Measurements from ENCODE around the gene SDCCAG8.

GRCh38 chr1:243257189-243257588, 1.3 kb downstream of the SDCCAG8 start:
- TF ChIP-seq RAD21 (IDR thresholded peaks at IDR 0.05), result no peak
- TF ChIP-seq, protein P1, sequence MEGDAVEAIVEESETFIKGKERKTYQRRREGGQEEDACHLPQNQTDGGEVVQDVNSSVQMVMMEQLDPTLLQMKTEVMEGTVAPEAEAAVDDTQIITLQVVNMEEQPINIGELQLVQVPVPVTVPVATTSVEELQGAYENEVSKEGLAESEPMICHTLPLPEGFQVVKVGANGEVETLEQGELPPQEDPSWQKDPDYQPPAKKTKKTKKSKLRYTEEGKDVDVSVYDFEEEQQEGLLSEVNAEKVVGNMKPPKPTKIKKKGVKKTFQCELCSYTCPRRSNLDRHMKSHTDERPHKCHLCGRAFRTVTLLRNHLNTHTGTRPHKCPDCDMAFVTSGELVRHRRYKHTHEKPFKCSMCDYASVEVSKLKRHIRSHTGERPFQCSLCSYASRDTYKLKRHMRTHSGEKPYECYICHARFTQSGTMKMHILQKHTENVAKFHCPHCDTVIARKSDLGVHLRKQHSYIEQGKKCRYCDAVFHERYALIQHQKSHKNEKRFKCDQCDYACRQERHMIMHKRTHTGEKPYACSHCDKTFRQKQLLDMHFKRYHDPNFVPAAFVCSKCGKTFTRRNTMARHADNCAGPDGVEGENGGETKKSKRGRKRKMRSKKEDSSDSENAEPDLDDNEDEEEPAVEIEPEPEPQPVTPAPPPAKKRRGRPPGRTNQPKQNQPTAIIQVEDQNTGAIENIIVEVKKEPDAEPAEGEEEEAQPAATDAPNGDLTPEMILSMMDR (IDR thresholded peaks at IDR 0.05; ENCODE audit: low read depth, low read length, missing input control), result no peak
- no peak for TF ChIP-seq GABPA (IDR thresholded peaks at IDR 0.05 in 1 of 2, conservative IDR thresholded peaks at IDR 0.05 in 1 of 2)
- no peak for TF ChIP-seq NR2F2 (IDR thresholded peaks at IDR 0.05)
- TF ChIP-seq, protein P2, sequence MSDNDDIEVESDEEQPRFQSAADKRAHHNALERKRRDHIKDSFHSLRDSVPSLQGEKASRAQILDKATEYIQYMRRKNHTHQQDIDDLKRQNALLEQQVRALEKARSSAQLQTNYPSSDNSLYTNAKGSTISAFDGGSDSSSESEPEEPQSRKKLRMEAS (IDR thresholded peaks at IDR 0.05), result no peak
- no peak for TF ChIP-seq ATF3 (IDR thresholded peaks at IDR 0.05)
- TF ChIP-seq REST (IDR thresholded peaks at IDR 0.05), result no peak
- no peak for TF ChIP-seq EGR1 (IDR thresholded peaks at IDR 0.05; ENCODE audit: low read depth in 2 of 2)
- TF ChIP-seq HNF4A (conservative IDR thresholded peaks at IDR 0.05), result no peak
- TF ChIP-seq RXRA (IDR thresholded peaks at IDR 0.05), result no peak
- TF ChIP-seq, protein P3, sequence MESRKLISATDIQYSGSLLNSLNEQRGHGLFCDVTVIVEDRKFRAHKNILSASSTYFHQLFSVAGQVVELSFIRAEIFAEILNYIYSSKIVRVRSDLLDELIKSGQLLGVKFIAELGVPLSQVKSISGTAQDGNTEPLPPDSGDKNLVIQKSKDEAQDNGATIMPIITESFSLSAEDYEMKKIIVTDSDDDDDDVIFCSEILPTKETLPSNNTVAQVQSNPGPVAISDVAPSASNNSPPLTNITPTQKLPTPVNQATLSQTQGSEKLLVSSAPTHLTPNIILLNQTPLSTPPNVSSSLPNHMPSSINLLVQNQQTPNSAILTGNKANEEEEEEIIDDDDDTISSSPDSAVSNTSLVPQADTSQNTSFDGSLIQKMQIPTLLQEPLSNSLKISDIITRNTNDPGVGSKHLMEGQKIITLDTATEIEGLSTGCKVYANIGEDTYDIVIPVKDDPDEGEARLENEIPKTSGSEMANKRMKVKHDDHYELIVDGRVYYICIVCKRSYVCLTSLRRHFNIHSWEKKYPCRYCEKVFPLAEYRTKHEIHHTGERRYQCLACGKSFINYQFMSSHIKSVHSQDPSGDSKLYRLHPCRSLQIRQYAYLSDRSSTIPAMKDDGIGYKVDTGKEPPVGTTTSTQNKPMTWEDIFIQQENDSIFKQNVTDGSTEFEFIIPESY (IDR thresholded peaks at IDR 0.05), result no peak
- TF ChIP-seq JUND (IDR thresholded peaks at IDR 0.05), result no peak
